HG02759 (cell line): ENCODE data around the gene NTNG1.
"Not testable (repeated sequence)": the region's sequence is repeated elsewhere in the genome, so short reads cannot be mapped to it uniquely, and the experiment has no call there.

ENCODE experiments used
- ATAC-seq: cut with Tn5 transposase; IDR thresholded peaks from one replicate; pipeline ENCODE4 v1.9.1; 2021; ENCODE audit warnings: mild to moderate bottlenecking, moderate library complexity; ENCODE audit not compliant: unreplicated experiment

NTNG1 gene

DNA sequence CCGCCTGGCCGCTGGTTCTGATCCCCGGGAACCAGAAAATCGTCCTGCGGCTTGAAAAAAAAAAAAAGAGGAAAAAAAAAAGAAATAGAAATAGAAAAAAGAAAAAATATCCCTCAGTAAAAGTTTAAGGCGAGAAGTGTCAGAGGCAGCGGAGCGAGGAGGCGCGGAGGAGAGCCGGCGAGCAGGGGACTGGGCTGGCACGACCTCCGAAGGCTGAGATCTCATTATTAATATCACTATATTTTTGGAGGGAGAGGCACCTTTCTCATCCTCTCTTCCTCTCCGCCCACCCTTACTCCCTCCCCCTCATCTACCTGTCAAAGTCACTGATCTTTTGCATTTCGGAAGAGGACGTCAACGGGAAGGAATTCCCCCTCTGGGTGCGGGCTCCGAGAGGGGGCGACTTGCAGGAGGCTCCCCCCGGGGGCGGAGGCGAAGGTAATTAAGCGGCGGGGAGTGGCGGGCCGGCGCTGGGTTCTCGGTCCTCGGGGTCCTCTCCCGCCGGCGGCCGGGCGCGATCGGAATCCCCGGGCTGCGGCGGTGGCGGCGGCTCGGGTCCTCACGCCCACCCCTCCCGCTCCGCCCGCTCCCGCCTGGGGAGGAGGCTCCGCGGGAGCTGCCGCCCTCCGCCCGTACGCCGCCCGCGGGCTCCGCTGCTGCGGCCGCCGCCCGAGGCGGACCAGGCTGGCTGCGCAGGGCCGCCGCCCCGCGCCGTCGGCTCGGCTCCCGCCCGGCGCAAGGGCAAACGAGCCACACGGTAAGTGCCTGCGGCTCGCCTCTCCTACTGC is at the start of gene NTNG1:
TSS of gene NTNG1 (plus strand) at position 337 of the 788 bp plus-strand sequence.
- peak; percentile 52 for ATAC-seq

DNA sequence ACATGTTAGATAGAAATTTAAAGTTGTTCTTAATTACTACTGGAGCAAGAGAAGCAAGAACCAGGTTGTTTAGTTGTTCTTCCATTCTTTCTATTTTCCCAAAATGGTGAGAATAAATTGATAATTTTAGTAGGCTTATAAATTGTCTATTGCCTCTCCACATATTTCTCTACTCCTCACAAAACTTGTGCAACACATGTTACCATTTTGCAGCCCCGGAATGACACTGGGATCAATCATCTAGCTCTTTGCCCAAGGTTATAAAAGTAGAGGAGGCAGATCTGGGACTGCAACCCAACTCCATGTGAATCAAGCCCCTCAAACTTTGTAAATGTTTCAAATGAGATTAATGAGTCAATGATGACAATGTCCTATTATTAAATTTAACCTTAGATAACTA is 49.4 kb upstream of the NTNG1 start:
- ATAC-seq = no peak

DNA sequence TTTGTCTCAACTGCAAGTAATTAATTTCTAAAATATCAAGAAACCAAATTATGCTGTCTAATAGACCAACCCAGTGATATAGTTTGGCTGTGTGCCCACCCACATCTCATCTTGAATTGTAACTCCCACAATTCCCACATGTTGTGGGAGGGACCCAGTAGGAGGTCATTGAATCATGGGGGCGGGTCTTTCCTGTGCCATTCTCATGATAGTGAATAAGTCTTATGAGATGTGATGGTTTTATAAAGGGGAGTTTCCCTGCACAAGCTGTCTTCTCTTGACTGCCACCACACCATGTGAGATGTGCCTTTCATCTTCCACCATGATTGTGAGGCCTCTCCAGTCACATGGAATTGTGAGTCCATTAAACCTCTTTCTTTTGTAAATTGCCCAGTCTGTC is 47.4 kb upstream of the NTNG1 start:
- ATAC-seq = not testable (repeated sequence)

DNA sequence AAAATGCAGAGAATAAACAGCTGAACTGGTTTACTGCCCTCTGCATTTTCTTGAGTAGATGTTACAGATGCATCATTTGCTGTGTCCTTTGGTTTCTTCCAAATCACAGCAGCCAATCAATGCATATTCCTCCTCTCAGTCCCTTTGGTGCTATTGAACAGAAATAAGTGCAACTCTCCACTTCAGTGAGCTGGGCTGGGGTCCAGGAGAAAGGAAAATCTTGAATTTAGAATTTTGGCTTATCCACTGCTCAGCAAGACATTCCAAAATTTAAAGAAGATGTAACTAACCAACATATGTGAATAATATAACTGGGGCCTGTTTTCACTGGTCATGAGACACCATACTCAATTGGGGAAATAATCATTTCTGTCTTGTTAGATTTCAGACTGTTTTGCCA is 45.2 kb upstream of the NTNG1 start:
- ATAC-seq = no peak

DNA sequence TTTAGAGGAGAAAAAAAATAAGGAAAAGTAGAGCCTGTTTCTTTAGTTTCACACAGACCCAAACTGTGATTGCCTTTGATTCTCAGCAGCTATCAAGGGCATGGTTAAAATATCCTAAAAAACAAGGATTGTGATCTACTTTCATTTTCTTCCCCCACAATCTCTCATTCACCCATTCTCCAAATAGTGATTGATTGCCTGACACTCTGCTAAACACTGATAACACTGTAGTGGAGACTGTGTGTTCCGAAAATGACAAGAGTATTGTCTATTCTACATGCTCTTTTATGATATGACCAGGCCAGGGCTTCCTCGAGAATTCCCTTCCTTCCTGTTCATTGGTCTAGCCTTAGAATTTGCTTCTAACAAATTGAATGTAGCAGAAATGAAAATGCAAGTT is 44.1 kb upstream of the NTNG1 start:
- no peak for ATAC-seq

DNA sequence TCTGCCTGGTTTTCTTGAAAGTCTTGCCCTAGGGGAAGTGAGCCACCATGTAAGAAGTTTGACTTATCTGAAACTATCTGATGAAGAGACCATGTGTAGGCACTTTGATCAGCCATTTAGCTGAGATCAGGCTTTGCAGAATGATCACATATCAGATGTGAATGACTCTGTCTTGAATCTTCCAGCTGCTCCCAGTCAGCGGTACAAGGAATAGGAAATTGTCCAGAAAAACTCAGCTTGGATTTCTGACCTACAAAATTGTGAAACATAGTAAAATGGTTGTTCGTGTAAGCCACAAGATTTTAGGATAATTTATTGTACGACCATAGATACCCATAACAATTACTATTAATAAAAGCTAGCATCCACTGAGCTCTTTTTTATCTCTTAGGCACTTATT is 41.9 kb upstream of the NTNG1 start:
- ATAC-seq = no peak

DNA sequence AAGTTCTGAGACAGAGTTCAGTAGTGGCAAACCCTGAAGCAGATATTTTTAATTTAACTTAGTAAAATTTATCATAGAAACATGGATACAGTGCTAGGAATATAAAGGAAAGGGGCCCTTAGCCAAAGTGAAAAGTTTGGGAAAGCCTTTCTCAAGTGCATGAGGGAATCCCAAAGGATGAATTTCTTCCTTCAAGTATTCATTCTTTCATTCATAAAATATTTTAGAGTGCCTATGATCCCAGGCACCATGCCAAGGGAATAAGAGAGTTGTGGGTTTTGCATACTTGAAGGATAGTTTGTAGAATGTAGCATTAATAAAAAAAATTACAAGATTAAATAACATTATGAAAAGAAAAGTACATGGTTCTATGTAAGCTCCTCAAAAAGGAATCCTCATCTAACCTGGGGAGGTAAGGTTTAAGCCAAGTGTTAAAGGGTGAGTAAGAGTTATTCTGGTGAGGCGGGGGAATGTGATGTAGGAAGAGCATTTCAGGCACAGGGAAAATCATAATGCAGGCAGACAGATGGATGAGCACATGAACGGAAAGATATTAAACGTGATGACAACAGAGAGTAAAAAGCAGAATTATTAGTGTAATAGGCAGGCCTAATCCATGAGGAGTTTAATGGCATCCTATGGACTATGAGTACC is 40.4 kb upstream of the NTNG1 start:
- no peak for ATAC-seq

DNA sequence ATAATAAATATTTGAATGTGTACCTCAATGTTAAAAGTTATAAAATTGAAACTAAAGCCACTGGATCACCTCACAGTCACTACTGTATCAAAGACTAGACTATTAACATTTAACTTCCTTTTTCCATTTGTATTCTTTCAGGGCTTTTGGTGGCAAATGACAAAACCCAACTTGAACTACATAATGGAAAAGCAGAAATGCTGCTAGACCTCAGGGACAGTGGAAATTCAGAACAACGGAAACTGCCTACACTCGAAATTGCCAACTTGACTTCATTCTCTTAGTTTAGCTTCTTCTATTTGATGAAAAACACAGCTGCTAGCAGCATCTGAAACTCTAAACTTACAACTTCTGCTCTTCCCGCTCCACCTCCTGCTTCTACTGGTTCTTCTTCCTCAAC is 34.9 kb upstream of the NTNG1 start:
- no peak for ATAC-seq

DNA sequence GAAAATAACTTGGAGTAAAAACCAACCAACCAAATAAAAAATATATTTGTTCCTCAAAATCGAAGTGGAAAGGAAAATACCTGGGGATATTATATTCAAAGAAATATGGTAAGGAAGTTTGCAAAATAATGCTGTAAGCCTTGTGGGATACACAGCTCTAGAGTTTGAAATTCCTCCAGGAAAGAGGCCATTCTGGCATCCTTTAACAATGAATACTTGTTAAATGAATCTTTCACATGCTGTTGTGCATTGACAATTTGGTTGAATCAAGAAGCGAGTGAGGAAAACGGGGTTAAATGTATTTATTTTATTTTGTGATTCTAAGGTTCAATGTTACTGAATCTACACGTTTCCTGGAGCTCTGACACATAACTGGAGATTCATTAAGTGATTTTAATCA is 30.5 kb upstream of the NTNG1 start:
- no peak for ATAC-seq

DNA sequence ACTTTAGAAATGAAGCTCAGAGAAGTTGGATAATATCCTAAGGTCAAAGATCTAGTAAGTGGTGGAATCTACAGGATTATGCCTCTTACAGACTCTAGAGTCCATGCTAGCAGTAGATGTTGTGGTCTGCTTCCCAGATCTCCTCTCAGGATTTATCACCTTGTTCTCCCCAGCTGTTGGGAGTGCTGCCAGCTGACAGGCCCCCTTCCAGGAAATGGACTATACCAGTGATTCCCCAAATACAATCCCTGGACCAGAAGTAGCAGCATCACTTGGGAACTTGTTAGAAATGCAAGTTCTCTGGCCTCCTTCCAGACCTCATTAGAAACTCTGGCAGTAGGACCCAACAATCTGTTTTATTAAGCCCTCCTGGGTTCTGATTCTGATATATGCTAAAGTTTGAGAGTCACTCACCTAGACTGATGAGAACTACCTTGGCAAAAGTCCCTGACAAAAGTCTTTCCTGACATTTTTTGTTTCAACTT is 24.5 kb upstream of the NTNG1 start:
- no peak for ATAC-seq

DNA sequence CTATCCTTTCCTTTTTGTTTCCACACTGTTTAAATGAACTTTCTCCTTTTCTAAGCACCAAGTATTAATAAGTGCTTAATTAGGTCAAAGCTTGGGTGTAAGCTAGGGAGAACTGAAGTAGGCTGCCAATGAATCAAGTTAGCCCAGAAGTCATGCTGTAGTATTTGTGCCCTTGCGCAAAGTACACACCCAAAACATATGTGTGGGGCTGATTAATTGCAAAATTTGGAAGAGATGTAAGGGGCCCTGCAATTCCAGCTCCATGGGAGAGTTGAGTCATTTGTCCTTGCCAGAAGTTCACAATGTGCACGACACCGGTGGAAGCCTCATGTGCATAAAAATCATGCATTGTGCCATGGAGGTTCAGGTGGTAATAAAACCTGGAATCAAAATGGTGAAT is 18.6 kb upstream of the NTNG1 start:
- ATAC-seq = no peak

DNA sequence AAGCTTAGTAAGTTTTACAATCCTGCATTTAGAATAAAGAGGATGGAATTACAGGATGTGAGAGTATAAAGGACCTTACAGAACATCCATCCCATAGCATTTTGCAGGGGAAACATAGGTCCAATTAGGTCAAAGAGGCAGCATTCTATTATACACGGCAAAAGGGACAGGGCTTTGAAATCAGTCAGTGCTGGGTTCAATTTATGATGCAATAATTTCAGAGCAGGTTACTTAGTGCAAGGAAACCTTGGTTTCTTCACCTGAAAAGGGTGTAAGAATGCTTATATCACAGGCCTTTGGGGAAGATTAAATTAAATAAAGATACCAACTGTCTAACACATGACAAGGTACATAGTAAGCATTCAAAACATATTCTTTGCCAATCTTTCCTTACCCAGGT is 17.1 kb upstream of the NTNG1 start:
- no peak for ATAC-seq

DNA sequence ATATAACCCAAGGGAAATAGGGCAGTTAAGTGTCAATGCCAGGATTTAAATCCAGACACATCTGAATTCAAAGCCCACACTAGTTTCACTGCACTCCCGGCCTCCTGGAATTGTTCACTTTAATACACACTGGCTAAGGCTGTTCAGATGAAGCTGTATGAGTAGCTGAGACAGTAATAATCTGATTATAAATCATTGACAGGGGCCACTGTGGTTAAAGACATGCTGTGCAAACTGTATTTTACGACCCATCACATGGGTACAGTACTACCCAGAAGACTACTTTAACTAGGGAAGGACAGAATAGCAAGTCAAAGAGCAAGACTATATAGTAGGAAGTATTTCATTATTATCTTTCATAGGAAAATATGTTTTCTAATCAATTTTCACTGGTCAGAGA is 16.1 kb upstream of the NTNG1 start:
- no peak for ATAC-seq

DNA sequence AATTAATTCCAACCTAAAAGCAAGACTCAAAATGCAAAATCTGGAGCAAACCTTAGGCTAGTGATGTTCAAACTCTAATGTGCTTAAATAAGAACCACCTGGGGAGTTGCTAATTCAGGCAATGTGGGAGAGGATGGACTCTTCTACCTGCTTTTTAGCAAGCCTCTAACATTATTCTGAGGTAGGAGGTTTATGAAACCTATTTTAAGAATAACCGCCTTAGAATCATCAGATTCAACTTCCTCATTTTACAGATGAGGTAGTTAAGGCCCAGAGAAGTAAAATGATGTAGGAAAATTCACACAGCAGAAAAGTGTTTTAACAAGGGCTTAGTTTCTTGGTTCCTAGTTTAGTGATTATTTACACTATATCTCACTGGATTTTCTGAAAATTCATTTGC is 8.6 kb upstream of the NTNG1 start:
- ATAC-seq = peak; percentile 48

DNA sequence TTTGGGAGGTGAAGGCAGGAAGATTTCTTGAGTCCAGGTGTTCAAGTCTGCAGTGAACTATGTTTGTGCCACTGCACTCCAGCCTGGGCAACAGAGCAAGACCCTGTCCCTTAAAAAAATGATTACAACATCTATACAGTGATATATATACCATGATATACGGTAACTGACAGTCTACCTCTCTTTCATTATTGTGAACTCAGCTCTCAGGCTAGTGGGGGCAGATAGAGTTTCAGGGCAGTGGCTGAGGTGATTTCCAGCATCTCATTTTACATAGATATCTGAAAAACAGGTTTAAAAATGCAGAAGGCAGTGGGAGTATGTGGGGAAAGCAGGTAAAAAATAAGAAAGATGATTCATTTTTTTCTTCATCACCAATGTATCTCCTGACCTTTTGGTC is 8.1 kb upstream of the NTNG1 start:
- peak; percentile 66 for ATAC-seq

DNA sequence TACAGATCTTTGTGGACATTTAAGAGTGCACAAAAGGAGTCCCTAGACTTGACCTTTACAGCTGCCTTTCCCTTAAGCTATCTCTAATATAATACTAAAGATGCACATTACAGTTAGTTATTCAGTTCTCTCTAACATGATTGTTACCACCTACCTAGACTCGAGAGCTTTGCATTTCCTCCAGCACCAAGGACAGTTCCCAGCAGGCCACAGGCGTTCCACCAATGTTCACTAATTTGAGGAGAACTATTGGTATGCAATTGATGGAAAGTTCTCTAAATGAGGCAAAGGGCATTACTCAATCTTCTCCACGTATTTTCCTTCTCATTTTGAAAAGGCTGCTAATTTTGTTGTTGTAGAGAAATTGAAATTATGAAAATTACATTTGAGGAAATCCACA is 5.4 kb upstream of the NTNG1 start:
- no peak for ATAC-seq

DNA sequence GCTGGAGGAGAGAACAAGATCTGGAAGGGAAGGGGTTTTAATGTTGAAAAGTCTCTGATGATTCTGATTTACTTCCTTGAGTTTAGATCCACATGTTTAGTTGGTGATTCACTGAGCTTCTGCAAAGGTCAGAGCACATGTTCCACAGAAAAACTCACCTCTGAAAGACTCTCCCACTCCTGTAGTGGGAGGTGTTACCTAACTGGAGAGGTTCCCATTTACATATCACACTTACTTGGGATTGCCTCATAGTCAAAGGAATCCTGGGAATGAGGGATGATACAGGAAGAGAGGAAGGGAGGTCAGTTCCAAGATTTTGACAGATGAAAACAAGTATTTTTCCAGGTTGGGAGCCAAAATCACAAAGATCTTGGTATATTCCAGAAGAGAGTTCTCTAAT is 2.7 kb upstream of the NTNG1 start:
- ATAC-seq = no peak

DNA sequence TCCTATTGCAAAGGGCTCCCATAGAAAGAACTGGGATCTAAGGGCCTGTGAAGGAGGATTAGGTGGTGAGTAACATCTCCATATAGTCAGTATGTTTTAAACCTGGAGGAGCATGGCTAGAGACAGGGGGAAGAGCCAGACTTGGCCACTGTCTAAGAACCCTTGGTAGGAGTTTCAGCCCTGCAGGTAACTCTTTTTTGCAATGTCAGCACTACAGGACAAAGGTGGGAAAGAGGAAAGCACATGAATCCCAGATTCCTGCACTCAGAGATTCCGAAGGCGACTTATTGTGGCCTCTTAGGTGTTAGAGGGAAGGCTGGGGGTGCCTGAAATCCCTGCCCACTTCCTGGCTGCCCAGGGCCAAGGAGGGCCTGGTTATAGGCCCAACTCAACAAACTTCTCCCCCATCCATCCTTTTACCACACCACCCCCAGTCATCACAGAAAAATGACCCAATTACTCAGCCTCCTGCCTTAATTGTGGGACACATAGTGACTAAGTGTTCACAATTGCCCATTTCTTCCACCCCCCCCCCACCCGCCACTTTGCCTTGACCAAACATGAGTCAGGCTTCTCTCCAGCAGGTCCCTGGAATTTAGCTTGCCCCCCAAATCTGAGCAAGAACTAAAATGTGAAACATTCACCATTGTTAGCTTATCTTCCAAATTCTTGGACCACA is 1.9 kb upstream of the NTNG1 start:
- ATAC-seq = no peak

DNA sequence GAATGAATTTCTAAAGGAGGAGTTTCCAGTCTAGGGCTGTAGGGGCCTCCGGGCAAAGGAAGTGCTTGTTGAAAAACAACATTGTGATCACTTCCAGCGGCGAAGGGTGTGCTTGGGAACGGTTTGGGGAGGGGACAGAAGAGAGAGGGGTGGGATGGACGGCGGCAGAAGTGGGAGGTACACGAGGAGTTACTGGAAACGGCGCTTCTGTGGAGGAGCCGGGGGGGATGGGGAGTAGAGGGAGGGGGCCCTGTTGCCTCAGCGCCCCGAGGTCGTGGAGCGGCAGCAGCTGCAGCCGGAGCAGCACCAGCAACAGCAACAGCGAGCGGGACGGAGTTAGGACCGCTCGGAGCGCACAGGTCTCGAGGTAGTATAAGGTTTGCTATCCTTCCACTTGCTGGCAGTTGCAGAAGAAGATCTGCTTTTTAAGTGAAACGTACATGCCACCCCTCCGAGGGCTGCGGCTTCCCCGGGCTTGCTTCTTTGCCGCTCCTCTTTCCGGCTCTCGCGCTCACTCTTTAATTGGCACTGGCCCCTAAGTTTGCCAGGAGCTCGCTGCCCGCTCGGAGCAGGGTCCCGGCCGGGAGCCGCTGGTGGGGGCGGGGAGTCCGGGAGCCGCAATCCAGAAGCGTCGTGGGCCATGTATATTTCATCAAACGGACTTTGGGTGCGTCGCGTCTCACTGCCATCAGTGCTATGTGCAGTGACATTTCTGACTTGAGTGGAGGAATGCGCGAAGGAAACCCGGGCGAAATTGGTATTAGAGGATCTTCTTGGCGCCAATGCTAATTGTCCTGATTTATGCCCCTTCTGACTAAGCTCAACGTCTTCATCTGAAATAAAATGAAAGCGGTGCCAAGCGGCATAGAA is 771 bp upstream of the NTNG1 start:
- peak; percentile 42 for ATAC-seq

DNA sequence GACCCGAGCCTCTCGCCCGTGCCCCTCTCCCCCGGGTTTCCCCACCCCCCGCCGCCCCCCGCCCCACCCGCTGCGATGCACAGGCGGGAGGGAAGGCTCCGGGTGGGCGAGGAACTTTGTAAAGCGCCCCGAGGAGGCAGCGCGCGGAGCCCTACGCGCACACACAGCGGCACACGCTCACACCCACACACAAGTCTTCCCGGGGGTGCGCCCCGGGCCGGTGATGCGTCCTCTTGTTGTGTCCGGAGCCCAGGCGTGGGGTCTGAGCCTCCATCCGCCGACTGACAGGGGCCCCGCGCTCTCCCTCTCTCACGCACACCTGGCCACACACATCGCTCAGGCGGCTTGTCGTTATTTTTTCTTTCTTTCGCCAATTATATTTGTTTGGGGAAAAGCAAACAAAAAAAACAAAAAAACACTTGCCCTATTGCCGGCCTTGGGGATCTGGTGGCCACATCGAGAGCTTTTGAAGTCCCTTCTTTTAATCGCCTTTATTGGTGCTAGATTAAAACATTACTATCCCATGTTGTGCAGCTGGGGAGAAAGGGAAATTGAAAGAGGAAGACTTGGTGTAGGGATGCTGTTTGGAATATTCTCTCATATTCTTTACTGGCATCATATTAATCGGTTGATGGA is 770 bp downstream of the NTNG1 start:
- ATAC-seq = peak; percentile 52

DNA sequence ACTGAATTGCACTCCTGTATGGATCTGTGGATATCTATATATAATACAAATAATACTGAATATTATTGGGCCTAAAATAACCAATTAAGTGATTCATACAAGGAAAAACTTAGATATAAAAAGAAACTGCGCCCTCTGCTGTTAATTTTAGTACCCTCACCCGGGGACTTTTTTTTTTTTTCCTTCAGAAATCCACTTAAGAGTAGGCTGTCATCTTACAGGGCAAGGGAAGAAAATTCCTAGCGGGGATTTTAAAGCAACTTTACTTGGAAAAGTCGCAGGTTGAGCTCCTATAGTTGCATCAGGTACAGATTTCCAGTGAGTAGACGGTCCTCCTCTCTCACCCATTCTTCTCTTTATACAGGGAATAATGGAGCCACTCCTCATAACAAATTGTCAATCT is 1.3 kb downstream of the NTNG1 start:
- ATAC-seq = no peak
